Posterior cingulate gyrus (tissue), 11 donors: ENCODE results near the gene IGSF8.
"Not testable (repeated sequence)": the region's sequence is repeated elsewhere in the genome, so short reads cannot be mapped to it uniquely, and the experiment has no call there.

Experiments
- DNase-seq, 10 donors: peaks; one replicate each; pipeline versions ENCODE4 v3.0.0 to v3.0.0-alpha.2; 2020 to 2021; ENCODE audit warnings: mixed read lengths in 3 of 10
- intact Hi-C: fragments of 100-400 bp; cut with DNase I; formaldehyde crosslinking; loops from one replicate; pipeline ENCODE4 v1.15.1; 2023

IGSF8 gene

DNA sequence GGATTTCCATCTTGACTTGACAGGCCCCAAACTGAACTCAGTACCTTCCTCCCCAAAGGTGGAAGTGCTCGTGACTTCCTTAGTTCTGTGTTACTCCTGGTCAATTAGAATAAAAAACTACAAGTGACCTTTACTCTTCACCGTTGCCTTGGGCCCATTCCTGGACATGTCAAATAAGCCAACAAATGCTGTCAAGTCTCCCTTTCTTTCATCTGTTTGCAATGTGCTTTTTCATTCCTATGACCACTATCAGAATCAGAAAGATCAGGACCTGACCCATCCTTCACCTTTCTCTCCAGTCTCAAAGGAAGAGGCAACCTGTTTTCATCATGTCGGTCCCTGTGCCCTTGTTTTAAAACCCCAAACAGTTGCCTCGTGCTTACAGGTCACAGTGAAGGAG, 23.6 kb downstream of the IGSF8 start:
- no peak for DNase-seq
- intact Hi-C loops, result no loop called here

DNA sequence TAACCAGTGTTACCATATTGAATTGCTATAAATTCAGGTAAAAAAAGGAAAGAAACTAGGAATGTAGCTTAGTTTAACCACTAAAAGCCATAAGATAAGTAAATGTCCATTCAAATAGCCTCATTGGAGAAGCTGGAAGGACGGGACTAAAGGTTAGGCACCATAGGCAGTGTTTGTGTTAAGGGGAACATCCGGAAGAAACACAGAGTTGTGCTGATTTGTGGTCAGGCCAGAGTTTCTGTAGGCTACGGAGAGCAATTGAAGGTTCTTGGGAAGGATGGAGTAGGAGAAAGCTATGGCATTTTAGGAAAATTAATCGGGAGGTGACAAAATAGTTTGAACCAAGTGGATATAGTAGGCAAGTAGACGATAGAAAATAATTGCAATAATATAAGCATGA, 27.1 kb downstream of the IGSF8 start:
- intact Hi-C loops, result no loop called here
- no peak for DNase-seq

DNA sequence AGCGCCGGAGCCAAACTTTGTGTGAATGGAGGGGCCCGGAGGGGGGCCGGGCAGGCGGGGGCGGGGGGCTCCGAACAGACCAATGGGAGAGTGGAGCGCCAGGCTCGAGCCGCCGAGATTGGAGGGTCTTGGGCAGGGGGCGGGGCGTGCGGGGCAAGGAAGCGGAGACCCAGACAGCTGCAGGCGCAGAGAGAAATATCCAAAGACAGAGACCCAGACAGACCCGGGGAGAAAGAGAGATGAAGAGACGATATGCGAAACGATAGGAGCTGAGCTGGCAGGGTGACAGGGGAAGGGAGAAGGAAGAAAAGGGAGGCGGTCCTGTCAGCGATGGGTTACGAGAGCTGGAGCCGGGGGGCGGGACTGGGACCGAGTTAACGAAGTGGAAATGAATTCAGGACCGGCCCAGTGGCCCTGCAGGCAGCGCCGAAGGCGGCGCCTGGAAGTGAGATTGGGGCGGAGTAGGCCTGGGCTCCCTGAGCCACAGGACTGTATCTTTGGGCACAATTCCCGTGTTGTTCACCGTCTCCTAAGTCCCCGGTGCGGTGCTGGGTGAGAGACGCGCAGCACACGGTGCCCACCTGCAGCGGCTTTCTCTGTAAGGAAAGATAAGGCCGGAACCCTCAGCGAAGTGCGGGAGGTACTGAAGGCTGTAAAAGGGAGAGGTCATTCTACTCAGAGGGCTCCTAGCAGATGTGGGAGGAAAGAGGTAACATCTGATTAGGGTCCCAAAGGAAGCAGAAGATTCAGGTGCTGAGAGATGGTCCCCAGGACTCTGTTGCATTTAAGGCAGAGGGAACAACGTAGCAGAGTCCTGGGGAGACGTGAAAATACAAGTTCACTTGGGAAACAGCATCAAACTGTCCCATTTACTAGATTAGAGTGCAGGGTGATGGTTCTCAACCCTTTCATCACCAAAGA, 27.9 kb downstream of the IGSF8 start:
- DNase-seq, result peak; percentile 88 to 98 (median 92)
- intact Hi-C loops, result no loop called here

DNA sequence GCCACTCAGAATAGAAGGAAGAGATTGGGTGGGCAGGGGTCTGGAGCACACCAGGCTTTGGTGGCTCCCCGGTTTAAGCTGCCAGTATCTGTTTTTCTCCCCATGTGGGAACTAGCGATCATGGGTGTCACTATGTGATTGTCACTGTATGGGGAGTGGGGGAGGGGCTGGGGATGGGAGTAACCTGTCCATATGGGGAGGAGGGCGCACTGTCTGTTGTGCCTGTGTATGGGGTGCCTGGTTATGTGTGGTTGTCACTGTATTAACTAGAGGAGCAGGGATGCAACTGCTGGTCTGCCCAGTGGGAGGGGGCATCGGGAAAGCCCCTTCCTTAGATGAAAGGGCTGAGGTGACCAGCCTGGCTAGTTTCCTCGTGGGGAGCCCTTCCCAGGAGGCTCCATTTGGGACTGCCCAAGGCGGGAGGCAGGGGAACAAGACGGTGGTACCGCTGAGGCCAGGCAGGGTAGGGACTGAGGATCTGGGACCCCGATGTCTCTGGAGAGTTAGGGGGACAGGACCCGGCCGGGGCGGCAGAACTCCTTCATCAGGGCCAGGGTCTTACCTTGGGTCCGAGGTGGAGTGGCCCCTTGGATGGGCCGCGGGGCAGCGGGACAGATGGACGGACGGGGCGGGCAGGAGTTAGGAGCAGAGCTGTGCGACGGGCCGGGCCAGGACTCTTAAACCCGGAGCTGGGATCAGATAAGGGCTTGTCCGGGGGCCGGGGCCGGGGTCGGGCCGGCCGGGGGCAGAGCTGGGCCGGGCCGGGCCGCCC, 28.8 kb downstream of the IGSF8 start, which contains the start of gene KCNJ10:
Gene KCNJ10 (minus strand): TSS at position 701 of the 772 bp plus-strand sequence. CDS start 27,628 bp downstream, outside the sequence.
- peak in 1 of 10 donors; percentile 46 for DNase-seq
- intact Hi-C loops, result no loop called here

- intact Hi-C loops, result no loop called here
- DNase-seq, result peak; percentile 76 to 97 (median 86)
Observed at GRCh38 chr1:160068225-160068624, 30.2 kb downstream of the IGSF8 start.

GRCh38 chr1:160066829-160067745, 31.3 kb downstream of the IGSF8 start:
- no peak for DNase-seq
- intact Hi-C loops, result no loop called here

- intact Hi-C loops, result no loop called here
Observed at GRCh38 chr1:160064746-160065145, 33.7 kb downstream of the IGSF8 start.

GRCh38 chr1:160064164-160064563, 34.3 kb downstream of the IGSF8 start:
- intact Hi-C loops, result no loop called here
- no peak for DNase-seq

More at GRCh38 chr1:160064746-160065145, 33.7 kb downstream of the IGSF8 start:
- peak in 1 of 10 donors; percentile 31 for DNase-seq

GRCh38 chr1:160063176-160063575, 35.2 kb downstream of the IGSF8 start:
- no peak for DNase-seq
- intact Hi-C loops, result no loop called here

DNA sequence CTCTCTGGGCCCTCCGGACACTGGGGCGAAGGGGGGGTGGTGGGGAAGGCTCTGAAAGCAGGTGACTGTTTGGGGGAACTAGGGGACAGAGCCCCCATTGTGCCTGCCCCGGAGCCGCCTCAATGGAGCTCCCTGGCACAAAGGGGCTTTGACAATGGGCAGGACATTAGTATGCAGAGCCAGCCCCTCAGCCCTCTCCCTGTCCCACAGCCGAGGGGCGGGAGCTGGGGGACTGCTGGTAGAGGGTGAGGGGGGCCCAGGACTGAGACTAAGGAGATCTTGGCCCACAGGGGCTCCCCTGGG, 36.2 kb downstream of the IGSF8 start:
- intact Hi-C loops, result no loop called here
- DNase-seq, result peak; percentile 86 to 99 (median 94)

- DNase-seq, result peak in 3 of 10 donors; percentile 66 to 90 (median 67)
- intact Hi-C loops, result no loop called here
Observed at GRCh38 chr1:160061369-160062229, 36.8 kb downstream of the IGSF8 start.

DNA sequence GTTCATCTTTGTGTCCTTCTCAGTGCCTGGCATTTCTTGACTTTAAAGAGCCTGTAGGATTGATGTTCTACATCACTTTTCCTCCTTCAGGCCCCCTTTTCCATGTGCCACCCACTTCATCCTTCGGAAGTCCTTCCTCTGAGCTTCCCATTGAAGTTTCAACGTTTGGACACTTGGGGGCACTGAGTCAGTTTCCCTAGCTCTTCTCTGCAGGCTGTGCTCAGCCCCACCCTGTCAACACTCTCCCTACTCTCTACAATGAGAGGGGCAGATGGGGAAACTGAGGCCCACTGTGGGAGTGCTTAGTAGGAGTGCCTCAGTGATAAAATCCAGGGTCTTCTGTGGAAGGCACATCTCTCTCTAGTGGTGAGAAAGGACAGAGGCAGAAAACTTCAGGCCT, 40.3 kb downstream of the IGSF8 start:
- peak in 1 of 10 donors; percentile 45 for DNase-seq

DNA sequence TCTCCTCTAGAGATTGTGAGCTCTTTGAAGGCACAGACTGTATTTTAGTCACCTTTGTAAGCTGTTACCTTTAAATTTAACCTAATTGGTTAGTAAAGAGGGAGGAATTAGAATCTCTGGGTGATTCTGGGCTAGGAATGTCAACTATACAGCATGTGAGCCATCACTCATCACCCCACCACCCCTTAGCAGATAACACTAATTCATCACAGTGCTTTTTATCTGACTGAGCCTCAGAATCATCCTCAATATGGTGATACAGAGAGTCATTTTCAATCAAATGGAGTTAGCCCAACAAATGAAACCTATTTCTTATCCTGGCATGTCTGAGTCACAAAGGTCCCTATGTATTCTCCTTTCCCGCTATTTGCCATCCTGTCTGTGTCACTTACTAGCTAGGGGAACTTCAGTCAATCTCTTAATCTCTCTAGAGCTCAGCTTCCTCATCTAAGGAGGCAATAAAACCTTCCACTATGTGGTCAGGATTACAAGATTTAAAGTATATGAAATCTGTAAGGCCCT, 41.7 kb downstream of the IGSF8 start:
- intact Hi-C loops, result no loop called here
- no peak for DNase-seq

More for the DNA sequence above, 40.3 kb downstream of the IGSF8 start:
- intact Hi-C loops, result no loop called here

GRCh38 chr1:160053548-160054365, 44.7 kb downstream of the IGSF8 start:
- no peak for DNase-seq
- intact Hi-C loops, result no loop called here

DNA sequence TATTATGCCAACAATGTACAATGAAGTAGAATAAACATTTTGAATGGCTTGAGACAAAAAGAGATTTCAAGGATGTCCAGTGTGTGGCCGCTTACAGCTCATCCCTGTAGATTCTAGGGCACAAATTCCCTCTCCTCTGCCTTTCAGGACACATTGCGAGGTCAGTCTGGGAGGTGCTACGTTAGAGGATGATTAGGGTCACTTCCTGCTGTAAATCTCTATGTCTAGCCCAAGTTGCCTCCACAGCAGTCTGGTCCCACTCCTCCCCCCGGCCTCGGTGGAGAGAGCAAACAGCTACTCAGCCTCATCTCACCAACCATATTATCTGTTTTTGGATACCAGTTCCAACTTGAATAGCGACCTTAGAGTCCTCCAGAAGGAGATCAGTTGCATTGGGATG, 45.5 kb downstream of the IGSF8 start:
- intact Hi-C loops, result no loop called here
- no peak for DNase-seq

DNA sequence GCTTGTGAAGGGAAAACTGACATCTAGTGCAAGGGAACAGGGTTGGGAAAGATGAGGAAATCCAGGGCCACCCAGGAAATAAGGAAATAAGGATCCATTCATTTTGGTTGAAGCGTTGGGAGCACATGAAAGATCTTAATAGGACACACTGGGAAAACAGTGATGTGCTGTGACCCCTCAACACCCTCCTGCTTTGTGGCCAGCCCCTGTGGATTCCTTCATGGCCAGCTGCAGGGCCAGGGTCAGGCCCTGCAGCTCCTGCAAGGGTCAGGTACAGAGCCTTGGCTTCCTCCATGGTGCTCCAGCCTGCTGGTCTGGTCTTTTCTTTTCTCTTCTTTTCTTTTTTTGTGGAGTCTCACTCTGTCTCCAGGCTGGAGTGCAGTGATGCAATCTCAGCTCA, 47.8 kb downstream of the IGSF8 start:
- no peak for DNase-seq

DNA sequence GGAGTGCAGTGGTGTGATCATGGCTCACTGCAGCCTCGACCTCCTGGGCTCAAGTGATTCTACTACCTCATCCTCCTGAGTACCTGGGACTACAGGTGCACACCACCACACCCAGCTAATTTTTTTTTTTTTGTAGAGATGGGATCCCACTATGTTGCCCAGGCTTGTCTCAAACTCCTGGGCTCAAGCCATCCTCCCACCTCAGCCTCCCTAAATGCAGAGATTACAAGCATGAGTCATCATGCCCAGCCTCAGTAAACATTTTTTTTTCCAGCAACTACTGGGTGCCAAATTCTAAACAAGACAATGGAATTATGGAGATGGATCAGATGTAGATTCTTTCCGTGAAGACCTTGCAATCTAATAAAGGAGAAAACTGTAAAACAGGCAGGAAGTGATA, 48.2 kb downstream of the IGSF8 start:
- DNase-seq, result peak in 1 of 10 donors; percentile 22
- intact Hi-C loops, result not testable (repeated sequence)

More for the DNA sequence above, 47.8 kb downstream of the IGSF8 start:
- intact Hi-C loops, result no loop called here

GRCh38 chr1:160049101-160049500, 49.3 kb downstream of the IGSF8 start:
- intact Hi-C loops, result no loop called here

More at GRCh38 chr1:160049101-160049500, 49.3 kb downstream of the IGSF8 start:
- DNase-seq, result no peak
